GM19397 (cell line): ENCODE measurements around the gene ERP29.
"Not testable (repeated sequence)": the region's sequence is repeated elsewhere in the genome, so short reads cannot be mapped to it uniquely, and the experiment has no call there.

Experiments used
- ATAC-seq: cut with Tn5 transposase; IDR thresholded peaks from one replicate; pipeline ENCODE4 v1.9.1; 2021; ENCODE audit warnings: mild to moderate bottlenecking, moderate library complexity; ENCODE audit not compliant: unreplicated experiment

Gene ERP29

GRCh38 chr12:112012775-112013600 is at the start of gene ERP29, which contains the start of gene TMEM116:
TSS of gene ERP29 (plus strand) at chr12:112013426. CDS start at chr12:112013466, 40 bp downstream.
TSS of gene TMEM116 (minus strand) at chr12:112013165. CDS start at chr12:112005270, 7,895 bp downstream.
- peak; percentile 76 for ATAC-seq

DNA sequence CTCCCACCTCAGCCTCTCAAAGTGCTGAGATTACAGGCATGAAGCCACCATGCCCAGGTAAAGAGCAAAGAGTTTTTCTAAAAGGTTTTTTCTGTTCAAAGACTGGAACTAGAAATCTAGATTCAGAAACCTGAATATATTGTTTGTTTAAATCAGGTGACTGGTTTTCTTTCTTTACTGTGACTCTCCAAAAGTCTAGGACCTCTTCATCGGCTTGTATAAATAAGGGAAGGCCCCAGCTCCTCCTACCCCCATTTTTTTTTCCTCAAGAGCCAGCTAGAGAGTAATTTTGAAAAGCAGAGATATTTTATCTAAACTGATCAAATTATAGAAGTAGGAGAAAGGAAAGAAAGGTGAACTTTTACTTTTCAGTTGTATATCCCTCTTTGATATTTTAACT is 48.3 kb upstream of the ERP29 start:
- ATAC-seq: no peak

DNA sequence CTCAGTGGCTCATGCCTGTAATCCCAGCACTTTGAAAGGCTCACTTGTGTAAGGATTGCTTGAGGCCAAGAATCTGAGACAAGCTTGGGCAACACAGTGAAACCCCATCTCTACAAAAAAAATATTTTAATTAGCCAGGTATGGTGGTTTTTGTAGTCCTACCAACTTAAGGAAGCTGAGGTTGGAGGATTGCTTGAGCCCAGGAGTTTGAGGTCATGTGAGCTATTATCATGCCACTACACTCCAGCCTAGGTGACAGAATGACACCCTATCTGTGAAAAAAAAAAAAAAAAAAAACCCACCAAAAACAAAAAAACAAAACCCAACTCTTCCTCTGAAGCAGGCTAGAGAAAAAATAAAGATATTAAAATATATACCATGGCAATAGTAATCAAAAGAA is 41.4 kb upstream of the ERP29 start:
- no peak for ATAC-seq

- no peak for ATAC-seq
Observed at GRCh38 chr12:111975161-111975931, 37.9 kb upstream of the ERP29 start.

DNA sequence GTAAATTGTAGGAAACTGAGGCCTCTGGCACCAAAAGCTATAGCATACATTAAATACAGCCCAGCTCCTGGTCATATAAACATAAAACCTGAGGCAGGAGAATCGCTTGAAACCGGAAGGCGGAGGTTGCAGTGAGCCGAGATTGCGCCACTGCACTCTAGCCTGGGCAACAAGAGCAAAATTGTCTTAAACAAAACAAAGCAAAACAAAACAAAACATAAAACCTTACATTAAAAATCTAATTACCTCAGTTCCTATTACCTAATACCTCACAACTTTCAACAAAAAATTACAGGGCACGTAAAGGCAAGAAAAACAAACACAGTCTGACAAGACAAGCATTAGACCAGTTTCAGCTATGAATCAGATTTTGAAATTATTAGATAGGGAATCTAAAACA is 36.9 kb upstream of the ERP29 start:
- ATAC-seq: no peak

DNA sequence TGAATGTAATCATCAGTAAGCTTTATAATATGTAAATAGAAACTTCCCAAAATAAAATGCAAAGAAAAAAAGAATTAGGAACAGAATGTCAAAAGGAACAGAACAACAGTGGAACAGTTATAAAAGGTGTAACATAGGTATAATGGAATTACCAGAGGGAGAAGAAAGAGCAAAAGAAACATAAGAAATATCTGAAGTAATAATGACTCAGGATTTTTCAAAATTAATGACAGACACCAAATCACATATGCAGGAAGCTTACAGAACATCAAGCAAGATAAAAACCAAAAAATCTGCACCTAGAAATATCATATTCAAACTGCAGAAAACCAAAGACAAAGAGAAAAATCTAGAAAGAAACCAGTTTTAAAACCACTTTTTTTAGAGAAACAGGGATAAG is 36.4 kb upstream of the ERP29 start:
- ATAC-seq: no peak

DNA sequence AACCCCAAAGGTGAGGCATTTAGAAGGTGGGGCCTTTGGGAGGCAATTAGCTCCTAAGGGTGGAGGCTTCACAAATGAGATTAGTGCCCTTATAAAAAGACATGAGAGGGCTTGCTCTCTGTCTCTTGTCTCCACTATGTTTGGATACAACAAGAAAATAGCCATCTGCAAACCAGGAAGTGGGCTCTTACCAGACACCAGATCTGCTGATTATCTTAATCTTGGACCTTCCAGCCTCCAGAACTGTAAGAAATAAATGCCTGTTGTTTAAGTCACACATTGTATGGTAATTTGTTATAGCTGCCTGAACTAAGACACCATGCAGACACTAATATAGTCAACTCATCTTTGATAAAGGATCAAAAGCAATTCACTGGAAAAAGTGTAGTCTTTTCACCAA is 34.7 kb upstream of the ERP29 start:
- ATAC-seq: no peak

GRCh38 chr12:111980598-111980997 is 32.6 kb upstream of the ERP29 start:
- no peak for ATAC-seq

DNA sequence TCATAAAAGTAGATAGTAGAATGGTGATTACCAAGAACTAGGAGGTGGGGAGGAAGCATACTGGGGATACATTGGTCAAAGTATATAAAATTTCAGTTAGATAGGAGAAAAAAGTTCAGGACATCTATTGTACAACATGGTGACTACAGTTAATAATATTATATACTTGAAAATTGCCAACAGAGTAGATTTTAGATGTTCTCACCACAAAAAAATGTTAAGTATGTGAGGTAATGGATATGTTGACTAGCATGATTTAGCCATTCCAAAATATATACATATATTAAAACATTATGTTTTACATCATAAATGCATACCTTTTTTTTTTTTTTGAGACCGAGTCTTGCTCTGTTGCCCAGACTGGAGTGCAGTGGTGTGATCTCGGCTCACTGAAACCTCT is 31.2 kb upstream of the ERP29 start:
- ATAC-seq: no peak

- ATAC-seq: no peak
Observed at GRCh38 chr12:111984820-111985219, 28.4 kb upstream of the ERP29 start.

DNA sequence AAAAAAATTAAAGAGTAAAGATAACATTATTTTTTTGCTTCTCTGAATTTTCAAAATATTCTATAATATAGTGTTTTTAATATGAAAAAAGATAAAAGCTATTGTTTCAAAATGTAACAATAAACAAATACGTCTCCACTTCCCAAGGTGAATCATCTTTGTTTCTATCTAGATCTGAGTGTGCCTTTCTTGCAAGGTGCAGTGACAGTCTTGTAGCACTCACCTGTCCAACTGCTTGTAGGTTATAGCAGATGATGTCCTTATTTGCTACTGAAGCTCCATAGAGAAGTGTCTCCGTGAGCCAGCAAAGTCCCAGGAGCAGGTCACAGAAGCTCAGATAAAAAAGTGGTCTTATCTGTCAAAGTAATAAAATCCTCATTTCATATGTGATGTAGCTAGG is 21.7 kb upstream of the ERP29 start:
- no peak for ATAC-seq

GRCh38 chr12:111991946-111992345 is 21.3 kb upstream of the ERP29 start:
- no peak for ATAC-seq

GRCh38 chr12:111992464-111992863 is 20.8 kb upstream of the ERP29 start:
- ATAC-seq: no peak

GRCh38 chr12:111993292-111994150 is 19.7 kb upstream of the ERP29 start:
- no peak for ATAC-seq

GRCh38 chr12:111994211-111995111 is 18.8 kb upstream of the ERP29 start:
- ATAC-seq: not testable (repeated sequence)

- no peak for ATAC-seq
Observed at GRCh38 chr12:111995782-111996480, 17.3 kb upstream of the ERP29 start.

- ATAC-seq: no peak
Observed at GRCh38 chr12:111997300-111997699, 15.9 kb upstream of the ERP29 start.

- ATAC-seq: no peak
Observed at GRCh38 chr12:111998015-111998414, 15.2 kb upstream of the ERP29 start.

GRCh38 chr12:111999129-111999528 is 14.1 kb upstream of the ERP29 start:
- not testable (repeated sequence) for ATAC-seq
